AG09319 (cell line): ENCODE data around the gene FAM162A.

Source experiments
- DNase-seq: peaks from one replicate; pipeline ENCODE4 v3.0.0-alpha.2; 2010; ENCODE audit warnings: low read depth; ENCODE audit errors: extremely low read depth
- TF ChIP-seq, protein P1 (sequence below): IDR thresholded peaks from 2 replicates; pipeline ENCODE4 v1.5.1; 2011; ENCODE audit warnings: low read depth, mild to moderate bottlenecking, inconsistent platforms, low read length, moderate library complexity

The FAM162A gene, protein sequence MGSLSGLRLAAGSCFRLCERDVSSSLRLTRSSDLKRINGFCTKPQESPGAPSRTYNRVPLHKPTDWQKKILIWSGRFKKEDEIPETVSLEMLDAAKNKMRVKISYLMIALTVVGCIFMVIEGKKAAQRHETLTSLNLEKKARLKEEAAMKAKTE

DNA sequence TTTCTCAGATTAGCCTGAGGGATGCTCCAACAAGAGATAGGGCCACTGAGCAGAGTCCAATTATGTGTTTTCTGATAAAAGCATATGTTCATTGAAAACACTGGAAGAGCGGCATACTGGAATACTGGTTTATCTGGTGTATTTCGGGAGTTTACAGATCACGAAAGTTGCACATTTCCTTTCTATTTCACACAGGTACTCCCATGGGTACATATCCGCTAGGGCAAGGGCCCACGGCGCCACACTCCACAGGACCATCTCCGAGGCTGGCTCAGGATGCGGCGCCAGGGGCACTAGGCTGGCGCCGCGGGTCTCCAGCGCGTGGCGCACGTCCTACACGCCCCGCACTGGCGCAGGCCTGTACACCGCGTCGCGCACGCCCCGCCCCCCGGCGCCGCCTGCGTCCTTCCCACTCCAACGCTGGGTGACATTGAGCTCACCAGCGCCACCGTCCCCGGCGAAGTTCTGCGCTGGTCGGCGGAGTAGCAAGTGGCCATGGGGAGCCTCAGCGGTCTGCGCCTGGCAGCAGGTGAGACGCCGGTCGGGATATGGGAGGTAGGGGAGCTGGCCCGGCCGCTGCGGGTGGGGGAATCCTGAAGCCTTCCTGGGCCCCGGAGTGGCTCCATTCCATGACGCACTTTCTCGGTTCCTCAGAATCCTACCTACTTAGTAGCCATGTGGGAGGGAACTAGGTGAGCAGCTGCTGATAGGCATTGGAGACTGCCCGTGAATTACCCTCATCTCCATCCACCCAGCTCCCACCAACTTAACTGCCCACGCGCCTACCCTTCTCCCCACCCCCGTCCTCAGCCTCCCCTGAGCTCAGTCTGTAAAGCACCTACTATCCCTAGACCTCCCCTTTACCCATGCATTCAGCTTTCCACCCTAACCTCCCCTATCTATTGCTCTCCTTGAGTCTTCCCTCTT is at the start of gene FAM162A:
TSS of gene FAM162A (plus strand) at position 412 of the 927 bp plus-strand sequence. CDS start at position 496, 84 bp downstream.
- TF ChIP-seq, protein P1, sequence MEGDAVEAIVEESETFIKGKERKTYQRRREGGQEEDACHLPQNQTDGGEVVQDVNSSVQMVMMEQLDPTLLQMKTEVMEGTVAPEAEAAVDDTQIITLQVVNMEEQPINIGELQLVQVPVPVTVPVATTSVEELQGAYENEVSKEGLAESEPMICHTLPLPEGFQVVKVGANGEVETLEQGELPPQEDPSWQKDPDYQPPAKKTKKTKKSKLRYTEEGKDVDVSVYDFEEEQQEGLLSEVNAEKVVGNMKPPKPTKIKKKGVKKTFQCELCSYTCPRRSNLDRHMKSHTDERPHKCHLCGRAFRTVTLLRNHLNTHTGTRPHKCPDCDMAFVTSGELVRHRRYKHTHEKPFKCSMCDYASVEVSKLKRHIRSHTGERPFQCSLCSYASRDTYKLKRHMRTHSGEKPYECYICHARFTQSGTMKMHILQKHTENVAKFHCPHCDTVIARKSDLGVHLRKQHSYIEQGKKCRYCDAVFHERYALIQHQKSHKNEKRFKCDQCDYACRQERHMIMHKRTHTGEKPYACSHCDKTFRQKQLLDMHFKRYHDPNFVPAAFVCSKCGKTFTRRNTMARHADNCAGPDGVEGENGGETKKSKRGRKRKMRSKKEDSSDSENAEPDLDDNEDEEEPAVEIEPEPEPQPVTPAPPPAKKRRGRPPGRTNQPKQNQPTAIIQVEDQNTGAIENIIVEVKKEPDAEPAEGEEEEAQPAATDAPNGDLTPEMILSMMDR: peak; percentile 55
- DNase-seq: peak; percentile 61

DNA sequence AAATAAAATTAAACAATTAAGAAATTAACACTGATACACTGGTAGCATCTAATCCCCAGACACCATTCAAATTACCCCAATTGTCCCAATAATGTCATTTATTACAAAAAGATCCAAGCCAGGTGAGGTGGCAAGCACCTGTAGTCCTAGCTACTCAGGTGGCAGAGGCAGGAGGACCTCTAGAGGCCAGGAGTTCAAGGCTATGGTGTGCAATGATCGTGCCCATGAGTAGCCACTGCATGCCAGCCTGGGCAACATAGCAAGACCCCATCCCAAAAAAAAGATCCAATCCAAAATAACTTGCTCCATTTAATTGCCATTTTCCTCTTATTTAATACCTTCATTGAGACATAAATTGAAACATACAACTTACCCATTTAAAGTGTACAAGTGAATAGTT is 41.2 kb upstream of the FAM162A start:
- TF ChIP-seq, protein P1: no peak
- DNase-seq: no peak

DNA sequence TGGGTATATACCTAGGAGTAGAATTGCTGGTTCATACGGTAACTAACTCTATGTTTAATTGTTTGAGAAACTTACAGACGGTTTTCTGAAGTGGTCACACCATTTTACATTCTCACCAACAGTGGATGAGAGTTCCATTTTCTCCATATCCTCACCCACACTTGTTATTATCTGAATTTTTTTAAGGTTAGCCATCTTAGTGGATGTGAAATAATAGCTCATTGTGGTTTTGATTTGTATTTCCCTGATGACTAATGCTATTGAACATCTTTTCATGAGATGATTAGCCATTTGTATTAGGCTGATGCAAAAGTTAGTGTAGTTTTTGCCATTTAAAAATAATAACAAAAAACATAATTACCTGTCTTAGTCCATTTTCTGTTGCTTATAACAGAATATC is 40.3 kb upstream of the FAM162A start:
- DNase-seq: no peak
- TF ChIP-seq, protein P1: no peak

DNA sequence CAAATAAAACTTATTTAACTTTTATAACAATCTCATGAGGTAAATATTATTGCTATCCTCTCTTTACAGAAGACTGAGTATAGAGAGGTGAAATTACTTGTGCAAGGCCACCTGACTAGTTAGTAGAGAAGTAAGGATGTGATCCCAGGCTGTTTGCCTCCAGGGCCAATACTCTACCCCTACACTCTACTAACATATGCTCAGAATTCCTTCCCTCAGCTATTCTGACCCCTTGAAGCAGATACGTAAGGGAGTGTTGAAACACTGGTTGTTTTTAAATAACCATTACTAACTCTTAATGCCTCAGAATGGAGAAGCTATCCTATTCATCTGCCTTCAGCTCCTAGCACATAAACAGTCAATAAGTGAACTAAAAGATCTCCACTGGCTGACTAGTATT is 34.8 kb upstream of the FAM162A start:
- TF ChIP-seq, protein P1: no peak
- DNase-seq: no peak

DNA sequence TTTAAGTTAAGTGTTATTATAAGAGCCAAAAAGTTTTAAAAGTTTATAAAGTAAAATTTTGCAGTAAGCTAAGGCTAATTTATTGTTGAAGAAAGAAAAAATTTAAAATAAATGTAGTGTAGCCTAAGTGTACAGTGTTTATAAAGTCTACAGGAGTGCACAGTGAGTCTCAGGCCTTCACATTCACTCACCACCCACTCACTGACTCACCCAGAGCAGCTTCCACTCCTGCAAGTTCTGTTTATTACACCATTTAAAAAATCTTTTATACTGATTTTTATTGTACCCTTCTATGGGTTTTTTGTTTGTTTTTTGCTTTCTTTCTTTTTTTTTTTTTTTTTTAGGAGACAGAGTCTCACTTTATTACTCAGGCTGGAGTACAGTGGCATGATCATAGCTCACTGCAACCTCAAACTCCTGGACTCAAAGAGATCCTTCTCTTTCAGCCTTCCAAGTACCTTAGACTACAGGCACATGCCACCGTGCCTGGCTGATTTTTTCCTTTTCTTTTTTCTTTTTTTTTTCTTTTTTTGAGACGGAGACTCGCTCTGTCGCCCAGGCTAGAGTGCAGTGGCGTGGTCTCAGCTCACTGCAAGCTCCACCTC is 33.1 kb upstream of the FAM162A start:
- DNase-seq: peak; percentile 4
- TF ChIP-seq, protein P1: no peak

DNA sequence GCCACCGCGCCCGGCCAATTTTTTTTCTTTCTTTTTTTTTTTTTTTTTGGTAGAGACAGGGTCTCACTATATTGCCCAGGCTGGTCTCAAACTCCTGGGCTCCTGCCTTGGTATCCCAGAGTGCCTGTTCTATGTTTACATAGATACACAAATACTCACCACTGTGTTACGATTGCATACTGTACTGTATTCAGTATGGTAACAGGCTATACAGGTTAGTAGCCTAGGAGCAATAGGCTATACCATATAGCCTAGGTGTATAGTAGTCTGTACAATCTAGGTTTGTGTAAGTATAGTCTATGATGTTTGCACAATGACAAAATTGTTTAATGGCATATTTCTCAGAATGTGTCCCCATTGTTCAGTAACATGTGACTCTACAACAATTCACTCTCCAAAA is 32.4 kb upstream of the FAM162A start:
- TF ChIP-seq, protein P1: no peak
- no peak for DNase-seq

DNA sequence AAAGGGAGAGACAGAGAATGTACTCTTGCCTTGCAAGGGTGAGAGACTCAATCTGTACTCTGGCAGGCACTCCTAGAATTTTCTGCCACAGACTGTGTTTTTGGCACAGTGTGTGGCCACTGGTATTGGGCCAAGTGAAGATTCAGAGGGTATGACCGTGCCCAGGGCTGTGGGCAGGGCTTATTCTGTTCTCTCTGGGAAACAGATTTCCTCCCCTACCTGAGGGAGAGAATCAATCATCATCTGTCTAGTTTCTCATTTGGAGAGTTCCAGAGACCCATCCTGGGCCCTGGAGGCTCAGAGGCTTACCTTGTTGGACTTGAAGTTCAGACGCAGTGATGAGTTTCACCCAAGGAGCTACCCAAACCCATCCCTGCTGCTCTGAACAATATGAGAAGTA is 30.8 kb upstream of the FAM162A start:
- TF ChIP-seq, protein P1: no peak
- DNase-seq: no peak
